Spleen (tissue), 11 donors: ENCODE data around the gene DDX59. TPM values are rescaled to one million over a fixed set of nuclear protein-coding genes. Genes with fewer than 3 reads are reported as not detected.

Experiments
- DNase-seq: peaks from one replicate; pipeline ENCODE4 v3.0.0-alpha.2; 2020
- H3K27ac ChIP-seq, 8 donors: fragments of 200-600 bp; sonication (generic) in 7 of 8; 1 replicate in 4 of 8; 2 replicates in 4 of 8; pipeline versions ENCODE4 v1.5.0 to v1.8.0; 2016 to 2021; ENCODE audit warnings: inconsistent platforms in 4 of 8, mild to moderate bottlenecking in 4 of 8, moderate library complexity in 1 of 8
- H3K27me3 ChIP-seq, 7 donors: fragments of 200-600 bp; sonication (generic) in 6 of 7; replicated peaks in 1 of 7; 1 replicate in 4 of 7; 2 replicates in 3 of 7; pipeline versions ENCODE4 v1.5.0 to v1.8.0; 2016 to 2021; ENCODE audit warnings: inconsistent platforms in 3 of 7, mild to moderate bottlenecking in 1 of 7
- H3K36me3 ChIP-seq, 6 donors: fragments of 200-600 bp; sonication (generic) in 5 of 6; 1 replicate in 4 of 6; 2 replicates in 2 of 6; pipeline versions ENCODE4 v1.5.0 to v1.8.0; 2016 to 2021; ENCODE audit warnings: inconsistent platforms in 2 of 6
- H3K4me1 ChIP-seq, 6 donors: fragments of 200-600 bp; sonication (generic) in 5 of 6; 1 replicate in 3 of 6; 2 replicates in 3 of 6; pipeline versions ENCODE4 v1.5.0 to v1.8.0; 2016 to 2021; ENCODE audit warnings: inconsistent platforms in 3 of 6
- H3K4me3 ChIP-seq, 8 donors: fragments of 200-600 bp; sonication (generic) in 7 of 8; 1 replicate in 4 of 8; 2 replicates in 4 of 8; pipeline versions ENCODE4 v1.5.0 to v1.8.0; 2016 to 2021; ENCODE audit warnings: inconsistent platforms in 4 of 8, mild to moderate bottlenecking in 4 of 8, moderate library complexity in 2 of 8
- H3K9me3 ChIP-seq, 8 donors: fragments of 200-600 bp; sonication (generic) in 7 of 8; 1 replicate in 4 of 8; 2 replicates in 4 of 8; pipeline versions ENCODE4 v1.5.0 to v1.8.0; 2016 to 2021; ENCODE audit warnings: inconsistent platforms in 4 of 8
- CTCF ChIP-seq, 11 experiments: fragments of 200-600 bp in 7 of 11; fragments of 450-650 bp in 4 of 11; sonication (generic) in 4 of 11; IDR thresholded peaks in 8 of 11; conservative IDR thresholded peaks in 3 of 11; 1 replicate in 7 of 11; 2 replicates in 4 of 11; pipeline versions ENCODE4 v1.4.0 to v1.8.0; 2016 to 2021; ENCODE audit warnings: antibody characterized with exemption in 11 of 11, inconsistent platforms in 4 of 11, mild to moderate bottlenecking in 1 of 11
- POLR2A ChIP-seq, 3 donors: fragments of 450-650 bp; IDR thresholded peaks; one replicate each; pipeline ENCODE4 v1.5.1; 2017; ENCODE audit warnings: antibody characterized with exemption in 3 of 3, mild to moderate bottlenecking in 1 of 3
- POLR2AphosphoS5 ChIP-seq, 3 donors: sonication (generic); formaldehyde crosslinking; IDR thresholded peaks; one replicate each; pipeline ENCODE4 v1.5.1; 2017; ENCODE audit warnings: antibody characterized with exemption in 3 of 3
- whole genome bisulfite sequencing, 5 donors: extraction: QIAGEN DNeasy Blood & Tissue Kit in 3 of 5; methylation state at CpG; one replicate each; pipeline versions ENCODE4 v1.1.5 to v1.1.7; 2013 to 2018; 5-methylcytosine and 5-hydroxymethylcytosine counted together
- intact Hi-C: fragments of 100-400 bp; cut with DNase I; formaldehyde crosslinking; loops from one replicate; pipeline ENCODE4 v1.15.0; 2023; ENCODE audit warnings: low total_unique reads
- polyA plus RNA-seq, 3 donors: library from polyadenylated mRNA; stranded (reverse); fragments of 200-250 nt; gene quantifications; one replicate each; pipeline ENCODE4 v1.2.1, GENCODE V29; 2013
- total RNA-seq, 7 donors: library from RNA; depleted of rRNA in 3 of 7; stranded (reverse); fragments of >200 nt in 3 of 7; fragmentation: NEBNext Ultra II Directional in 4 of 7; extraction: Animal tissue kit (Norgen Biotek cat#: 25700) in 4 of 7; gene quantifications; one replicate each; pipeline versions ENCODE4 v1.1.0 to v1.2.1, GENCODE V29; 2016 to 2021
- donor health status: healthy with polysubstance abuse.
- donor health status: DM: no; HTN: no; CAD: no; lungs with moderate emphysema.
- donor health status: DM: no; HTN: no; CAD: no.
- donor health status: Bipolar disorder and iron deficiency.
- donor health status: healthy.
- donor health status: DM: no; HTN: no; CAD: no.
- donor health status: DM: yes; HTN: yes; CAD: no.

Gene DDX59
- total and polyA plus RNA-seq, 10 donors: 21.4 to 40.2 (median 31.6) TPM

DNA sequence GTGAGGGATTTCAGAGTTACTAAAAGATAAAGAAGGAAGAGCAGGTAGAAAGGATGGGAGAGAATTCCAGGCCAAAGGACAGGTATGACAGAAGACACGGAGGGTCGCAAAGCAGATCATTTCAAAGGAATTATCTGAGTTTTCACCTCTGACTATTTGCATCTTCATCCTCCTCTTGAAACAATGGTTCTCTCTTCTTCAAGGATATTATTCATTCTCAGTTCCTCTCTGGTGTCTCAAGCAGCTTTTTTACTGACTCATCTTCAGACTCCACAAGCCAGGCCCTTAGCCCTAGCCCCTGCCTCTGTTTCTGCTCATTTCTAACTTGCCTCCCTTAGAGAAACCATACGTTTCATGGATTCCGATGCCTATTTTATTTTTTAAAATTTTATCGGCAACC is 15.0 kb downstream of the DDX59 start:
- DNase-seq: no peak
- WGBS, 5 donors: 75 to 87% (median 82%) methylated on average over 5 of the region's 5 CpGs
- TF ChIP-seq POLR2A (IDR thresholded peaks at IDR 0.05) (no peak), POLR2AphosphoS5 (IDR thresholded peaks at IDR 0.05) (no peak), CTCF (IDR thresholded peaks at IDR 0.05 in 8 of 11, conservative IDR thresholded peaks at IDR 0.05 in 3 of 11) (no peak)
- no peaks in the 10 kb centered on the region for H3K9me3 ChIP-seq
- H3K27ac ChIP-seq: no peak overlapping the region
- intact Hi-C loops: no loop called here
- peaks cover 0 to 16% (median 0%) of the 10 kb centered on the region in 6 donors for H3K4me1 ChIP-seq
- no peak overlapping the region for H3K4me3 ChIP-seq
- H3K27me3 ChIP-seq: no peaks in the 10 kb centered on the region
- peaks cover 0 to 100% (median 50%) of the 10 kb centered on the region in 6 donors for H3K36me3 ChIP-seq

GRCh38 chr1:200653022-200653462 is 16.7 kb downstream of the DDX59 start:
- Histone ChIP-seq H3K4me3 (no peak overlapping the region), H3K27ac (no peak overlapping the region), H3K9me3 (no peaks in the 10 kb centered on the region), H3K4me1 (peaks cover 0 to 16% (median 0%) of the 10 kb centered on the region in 6 donors), H3K27me3 (no peaks in the 10 kb centered on the region), H3K36me3 (peaks cover 0 to 100% (median 54%) of the 10 kb centered on the region in 6 donors)
- WGBS, 5 donors: 28 to 44% (median 29%) methylated on average over 5 of the region's 5 CpGs
- intact Hi-C loops: no loop called here
- TF ChIP-seq POLR2A (IDR thresholded peaks at IDR 0.05): no peak
- TF ChIP-seq POLR2AphosphoS5 (IDR thresholded peaks at IDR 0.05): no peak
- TF ChIP-seq CTCF (IDR thresholded peaks at IDR 0.05 in 8 of 11, conservative IDR thresholded peaks at IDR 0.05 in 3 of 11): no peak
- DNase-seq: no peak

DNA sequence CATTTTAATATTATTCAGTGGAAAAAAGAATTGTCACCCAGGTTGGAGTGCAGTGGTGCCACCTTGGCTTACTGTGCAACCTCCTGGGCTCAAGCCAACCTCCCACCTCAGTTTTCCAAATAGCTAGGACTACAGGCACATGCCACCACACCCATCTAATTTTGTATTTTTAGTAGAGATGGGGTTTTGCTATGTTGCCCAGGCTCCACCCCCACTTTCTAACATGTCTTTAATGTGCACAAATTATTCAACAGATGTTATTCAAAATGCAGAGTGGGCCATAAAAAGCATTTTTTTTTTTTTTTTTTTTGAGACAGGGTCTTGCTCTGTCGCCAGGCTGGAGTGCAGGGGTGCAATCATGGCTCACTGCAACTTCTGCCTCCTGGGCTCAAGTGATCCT is 17.3 kb downstream of the DDX59 start:
- no peak for TF ChIP-seq POLR2A (IDR thresholded peaks at IDR 0.05)
- TF ChIP-seq CTCF (IDR thresholded peaks at IDR 0.05 in 8 of 11, conservative IDR thresholded peaks at IDR 0.05 in 3 of 11): no peak
- no peak for TF ChIP-seq POLR2AphosphoS5 (IDR thresholded peaks at IDR 0.05)
- Histone ChIP-seq H3K4me1 (peaks cover 0 to 16% (median 0%) of the 10 kb centered on the region in 6 donors), H3K27ac (no peak overlapping the region), H3K4me3 (no peak overlapping the region), H3K9me3 (no peaks in the 10 kb centered on the region), H3K36me3 (peaks cover 0 to 100% (median 54%) of the 10 kb centered on the region in 6 donors), H3K27me3 (no peaks in the 10 kb centered on the region)
- WGBS, 5 donors: 94 to 100% (median 100%) methylated on average over 1 of the region's 1 CpG
- intact Hi-C loops: no loop called here
- DNase-seq: no peak

DNA sequence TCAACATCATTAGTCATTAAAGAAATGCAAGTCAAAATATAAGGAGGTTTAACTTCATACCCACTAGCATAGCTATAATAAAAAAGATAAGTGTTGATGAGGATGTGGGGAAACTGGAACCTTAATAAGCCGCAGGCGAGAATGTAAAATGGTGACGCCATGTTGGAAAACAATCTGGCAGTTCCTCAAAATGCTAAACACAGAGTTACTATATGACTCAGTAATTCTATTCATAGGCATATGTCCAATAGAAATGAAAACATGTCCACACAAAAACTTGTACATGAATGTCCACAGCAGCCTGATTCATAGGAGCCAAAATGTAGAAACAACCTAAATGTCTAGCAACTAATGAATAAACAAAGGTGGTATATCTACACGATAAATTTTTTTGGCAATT is 23.2 kb downstream of the DDX59 start:
- Histone ChIP-seq H3K27ac (no peak overlapping the region), H3K9me3 (no peaks in the 10 kb centered on the region), H3K27me3 (no peaks in the 10 kb centered on the region), H3K36me3 (peaks cover 4 to 88% (median 47%) of the 10 kb centered on the region in 6 donors), H3K4me1 (peaks cover 0 to 17% (median 0%) of the 10 kb centered on the region in 6 donors), H3K4me3 (no peak overlapping the region)
- no peak for DNase-seq
- intact Hi-C loops: no loop called here
- TF ChIP-seq POLR2A (IDR thresholded peaks at IDR 0.05) (no peak), CTCF (IDR thresholded peaks at IDR 0.05 in 8 of 11, conservative IDR thresholded peaks at IDR 0.05 in 3 of 11) (no peak), POLR2AphosphoS5 (IDR thresholded peaks at IDR 0.05) (no peak)
- WGBS, 5 donors: 75 to 93% (median 86%) methylated on average over 4 of the region's 4 CpGs
